Epithelial cell of proximal tubule (primary cell): ENCODE results near the gene ZNF638. TPM values are rescaled to one million over a fixed set of nuclear protein-coding genes. Genes with fewer than 3 reads are reported as not detected.
"Not testable (repeated sequence)": the region's sequence is repeated elsewhere in the genome, so short reads cannot be mapped to it uniquely, and the experiment has no call there.

Source experiments
- DNase-seq: peaks from one replicate; pipeline ENCODE4 v3.0.0-alpha.2; 2011; ENCODE audit warnings: low read depth
- H3K4me3 ChIP-seq: 2 replicates; pipeline ENCODE4 v1.5.1; 2011; ENCODE audit warnings: low read depth, mild to moderate bottlenecking, low read length
- total RNA-seq: library from RNA; depleted of rRNA; stranded (reverse); fragments of >200 nt; gene quantifications from 2 replicates; pipeline ENCODE4 v1.2.3, GENCODE V29; 2015
- TF ChIP-seq, protein P1 (sequence below): conservative IDR thresholded peaks from 2 replicates; pipeline ENCODE4 v1.5.1; 2012; ENCODE audit warnings: low read depth, mild to moderate bottlenecking, low read length

ZNF638 gene
- total RNA-seq, 1 donor from 2014 or later = 69.0 TPM

DNA sequence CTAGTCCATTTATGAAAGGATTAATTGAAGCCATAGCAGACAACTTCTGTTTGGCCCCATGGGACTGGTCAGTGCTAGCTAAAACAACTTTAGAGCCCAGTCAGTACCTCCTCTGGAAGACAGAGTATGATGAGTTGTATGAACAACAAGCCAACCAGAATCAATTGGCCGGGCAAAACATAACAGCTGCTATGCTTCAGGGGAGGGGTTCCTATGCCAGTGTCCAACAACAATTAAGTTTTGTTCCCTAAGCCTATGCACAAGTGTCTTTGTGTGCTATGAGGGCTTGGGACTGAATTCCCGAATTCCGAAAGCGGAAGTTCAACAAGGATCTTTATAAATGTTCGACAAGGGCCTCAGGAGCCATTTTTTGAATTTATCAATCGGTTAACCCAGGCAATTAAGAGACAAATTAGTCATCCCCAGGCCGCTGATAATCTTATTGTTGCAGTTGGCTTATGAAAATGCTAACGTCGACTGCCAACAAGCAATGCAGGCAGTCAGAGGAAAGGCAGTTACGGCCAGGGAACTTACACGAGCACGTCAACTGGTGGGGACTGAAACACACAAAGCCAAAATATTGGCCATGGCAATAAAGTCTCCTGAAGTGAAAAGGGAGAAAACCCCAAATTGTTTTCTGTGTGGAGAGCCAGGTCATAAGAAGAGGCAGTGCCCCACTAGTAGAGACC, 57.9 kb downstream of the ZNF638 start:
- no peak overlapping the region for H3K4me3 ChIP-seq
- TF ChIP-seq, protein P1, sequence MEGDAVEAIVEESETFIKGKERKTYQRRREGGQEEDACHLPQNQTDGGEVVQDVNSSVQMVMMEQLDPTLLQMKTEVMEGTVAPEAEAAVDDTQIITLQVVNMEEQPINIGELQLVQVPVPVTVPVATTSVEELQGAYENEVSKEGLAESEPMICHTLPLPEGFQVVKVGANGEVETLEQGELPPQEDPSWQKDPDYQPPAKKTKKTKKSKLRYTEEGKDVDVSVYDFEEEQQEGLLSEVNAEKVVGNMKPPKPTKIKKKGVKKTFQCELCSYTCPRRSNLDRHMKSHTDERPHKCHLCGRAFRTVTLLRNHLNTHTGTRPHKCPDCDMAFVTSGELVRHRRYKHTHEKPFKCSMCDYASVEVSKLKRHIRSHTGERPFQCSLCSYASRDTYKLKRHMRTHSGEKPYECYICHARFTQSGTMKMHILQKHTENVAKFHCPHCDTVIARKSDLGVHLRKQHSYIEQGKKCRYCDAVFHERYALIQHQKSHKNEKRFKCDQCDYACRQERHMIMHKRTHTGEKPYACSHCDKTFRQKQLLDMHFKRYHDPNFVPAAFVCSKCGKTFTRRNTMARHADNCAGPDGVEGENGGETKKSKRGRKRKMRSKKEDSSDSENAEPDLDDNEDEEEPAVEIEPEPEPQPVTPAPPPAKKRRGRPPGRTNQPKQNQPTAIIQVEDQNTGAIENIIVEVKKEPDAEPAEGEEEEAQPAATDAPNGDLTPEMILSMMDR = no peak
- DNase-seq = no peak

DNA sequence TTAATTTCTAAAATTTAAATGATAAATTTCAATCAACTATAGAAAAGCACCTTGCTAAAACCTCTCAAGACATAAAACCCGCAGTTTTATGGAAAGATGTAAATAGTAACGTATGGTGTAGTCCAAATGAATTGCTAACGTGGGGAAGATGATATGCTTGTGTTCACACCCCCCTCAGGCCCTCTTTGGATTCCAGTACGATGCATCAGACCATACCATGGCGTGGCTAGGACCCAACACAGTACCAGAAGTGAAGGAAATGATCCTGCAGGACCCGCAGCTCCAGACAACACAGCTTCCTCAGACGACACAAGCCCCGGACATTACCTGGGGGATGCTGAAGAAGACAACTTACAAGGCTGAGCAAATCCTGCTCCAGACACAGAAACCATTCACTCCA, 61.6 kb downstream of the ZNF638 start:
- no peak overlapping the region for H3K4me3 ChIP-seq
- TF ChIP-seq, protein P1 = no peak
- no peak for DNase-seq

DNA sequence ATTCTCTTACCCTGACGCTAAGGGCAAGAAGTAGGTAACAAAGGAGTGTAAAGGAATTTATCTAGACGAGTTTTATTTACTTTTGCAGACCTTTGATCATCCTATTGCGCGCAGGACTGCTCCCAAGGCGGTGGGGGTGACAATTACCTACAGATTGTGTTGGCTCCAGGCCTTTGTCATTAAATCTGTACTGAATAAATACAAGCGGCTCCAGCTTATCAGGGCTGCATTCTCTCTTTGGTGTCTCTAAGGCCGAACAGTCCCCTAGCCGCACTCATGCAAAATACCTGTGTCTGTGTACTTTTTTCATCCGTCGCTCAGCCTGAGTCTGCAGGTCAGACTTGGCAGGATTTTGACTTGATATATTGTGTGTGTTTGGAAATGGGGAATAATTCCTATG, 63.9 kb downstream of the ZNF638 start:
- TF ChIP-seq, protein P1 = no peak
- DNase-seq = no peak
- no peak overlapping the region for H3K4me3 ChIP-seq

DNA sequence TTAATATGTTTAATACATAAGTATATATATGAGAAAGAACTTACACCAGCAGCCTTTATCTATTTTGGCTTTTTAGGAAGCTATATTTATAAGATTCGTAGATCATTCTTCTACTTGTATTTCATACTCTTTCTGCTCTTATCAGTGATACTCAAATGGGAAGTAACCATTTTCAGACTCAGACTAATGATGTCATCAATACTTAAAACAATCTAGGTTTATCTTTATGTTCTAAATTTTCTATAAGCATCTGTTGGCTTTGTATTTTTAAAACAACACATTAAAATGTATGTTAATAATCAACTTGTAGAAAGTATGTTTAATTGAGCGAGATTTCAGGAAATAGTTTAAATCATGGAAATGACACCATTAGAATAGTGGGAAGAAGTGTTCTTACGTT, 70.8 kb downstream of the ZNF638 start:
- no peak for DNase-seq
- H3K4me3 ChIP-seq = no peak overlapping the region
- TF ChIP-seq, protein P1 = no peak

DNA sequence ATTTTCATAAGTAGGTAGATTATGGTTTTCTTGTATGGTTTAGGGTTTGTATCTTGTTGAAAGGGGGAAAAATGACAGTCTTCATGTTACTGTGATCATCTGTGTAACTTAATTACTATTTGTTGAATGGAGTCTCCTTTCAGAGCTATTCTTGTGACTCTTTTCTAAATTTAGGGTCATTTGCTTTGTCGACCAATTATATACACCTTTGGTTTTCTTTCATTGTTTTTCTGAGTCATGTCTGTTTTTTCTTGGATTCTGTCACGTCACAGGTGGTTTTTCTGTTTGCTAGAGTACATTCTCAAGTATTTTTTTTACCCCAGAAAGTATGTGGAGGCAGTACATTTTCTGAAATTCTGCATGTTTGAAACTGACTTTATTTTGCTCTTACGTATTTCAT, 78.0 kb downstream of the ZNF638 start:
- H3K4me3 ChIP-seq = no peak overlapping the region
- TF ChIP-seq, protein P1 = no peak
- DNase-seq = no peak

DNA sequence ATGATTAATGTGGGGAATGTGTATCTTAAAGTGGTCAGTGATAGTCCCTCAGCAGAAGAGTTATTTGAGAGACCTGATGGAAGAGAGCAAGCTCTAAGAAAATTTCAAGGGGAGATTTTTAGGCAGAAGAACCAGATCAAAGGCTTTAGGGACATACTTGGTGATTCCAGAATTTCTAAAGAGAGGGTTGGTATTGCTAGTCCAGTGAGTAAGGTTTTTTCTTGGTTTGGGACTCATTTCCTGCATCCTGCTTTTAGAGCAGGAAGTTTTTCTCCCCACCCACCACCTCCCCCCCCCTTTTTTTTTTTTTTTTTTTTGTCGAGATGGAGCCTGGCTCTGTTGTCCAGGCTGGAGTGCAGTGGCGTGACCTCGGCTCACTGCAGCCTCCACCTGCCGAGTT, 79.1 kb downstream of the ZNF638 start:
- TF ChIP-seq, protein P1 = no peak
- DNase-seq = no peak
- no peak overlapping the region for H3K4me3 ChIP-seq

DNA sequence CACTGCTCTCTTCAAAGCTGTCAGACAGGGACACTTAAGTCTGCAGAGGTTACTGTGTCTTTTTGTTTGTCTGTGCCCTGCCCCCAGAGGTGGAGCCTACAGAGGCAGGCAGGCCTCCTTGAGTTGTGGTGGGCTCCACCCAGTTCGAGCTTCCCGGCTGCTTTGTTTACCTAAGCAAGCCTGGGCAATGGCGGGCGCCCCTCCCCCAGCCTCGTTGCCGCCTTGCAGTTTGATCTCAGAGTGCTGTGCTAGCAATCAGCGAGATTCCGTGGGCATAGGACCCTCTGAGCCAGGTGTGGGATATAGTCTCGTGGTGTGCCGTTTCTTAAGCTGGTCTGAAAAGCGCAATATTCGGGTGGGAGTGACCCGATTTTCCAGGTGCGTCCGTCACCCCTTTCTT, 85.3 kb downstream of the ZNF638 start:
- peak overlapping the region; percentile 24 for H3K4me3 ChIP-seq
- not testable (repeated sequence) for DNase-seq
